Liver (tissue), 9 donors: Measurements from ENCODE around the gene CHAC2. TPM values are rescaled to one million over a fixed set of nuclear protein-coding genes. Genes with fewer than 3 reads are reported as not detected.

Experiments used
- DNase-seq: peaks from one replicate; pipeline ENCODE4 v3.0.0-alpha.2; 2017; ENCODE audit warnings: low spot score
- H3K27ac ChIP-seq, 2 donors: one replicate each; pipeline ENCODE4 v1.7.0; 2013; ENCODE audit warnings: inconsistent platforms in 2 of 2, low read length in 2 of 2, control low read depth in 1 of 2, low read depth in 1 of 2, mild to moderate bottlenecking in 1 of 2
- H3K27me3 ChIP-seq, 4 donors: one replicate each; pipeline versions ENCODE4 v1.6.1 to v1.7.0; 2013; ENCODE audit warnings: low read length in 3 of 4, inconsistent platforms in 1 of 4, mild to moderate bottlenecking in 1 of 4, moderate library complexity in 1 of 4; ENCODE audit not compliant: control insufficient read depth in 4 of 4, insufficient read depth in 4 of 4
- H3K36me3 ChIP-seq, 4 donors: one replicate each; pipeline versions ENCODE4 v1.6.1 to v1.7.0; 2013; ENCODE audit warnings: low read length in 3 of 4, mild to moderate bottlenecking in 3 of 4, low read depth in 1 of 4, moderate library complexity in 1 of 4; ENCODE audit not compliant: control insufficient read depth in 4 of 4, insufficient read depth in 3 of 4
- H3K4me1 ChIP-seq, 4 donors: one replicate each; pipeline versions ENCODE4 v1.6.1 to v1.7.0; 2013; ENCODE audit warnings: low read length in 3 of 4, mild to moderate bottlenecking in 3 of 4, moderate library complexity in 1 of 4; ENCODE audit not compliant: control insufficient read depth in 4 of 4, insufficient read depth in 4 of 4
- H3K4me3 ChIP-seq, 3 donors: one replicate each; pipeline versions ENCODE4 v1.6.1 to v1.7.0; 2013; ENCODE audit warnings: low read length in 3 of 3, control low read depth in 1 of 3, low read depth in 1 of 3, mild to moderate bottlenecking in 1 of 3
- H3K9ac ChIP-seq, 2 donors: one replicate each; pipeline ENCODE4 v1.7.0; 2013; ENCODE audit warnings: low read length in 2 of 2, mild to moderate bottlenecking in 2 of 2, moderate library complexity in 2 of 2, control low read depth in 1 of 2, low read depth in 1 of 2
- H3K9me3 ChIP-seq, 4 donors: one replicate each; pipeline versions ENCODE4 v1.6.1 to v1.7.0; 2013; ENCODE audit warnings: low read length in 3 of 4; ENCODE audit not compliant: control insufficient read depth in 4 of 4
- ATF3 ChIP-seq: IDR thresholded peaks from 2 replicates; pipeline ENCODE4 v1.6.1; 2016; ENCODE audit warnings: antibody characterized with exemption
- CTCF ChIP-seq: fragments of 150-350 bp; IDR thresholded peaks from 2 replicates; pipeline ENCODE4 v1.5.1; 2017; ENCODE audit warnings: improper control_type of control experiment, low read depth, low read length; ENCODE audit not compliant: missing input control
- EGR1 ChIP-seq, 2 donors: IDR thresholded peaks; 2 replicates each; pipeline ENCODE4 v1.6.1; 2016 to 2018; ENCODE audit warnings: antibody characterized with exemption in 2 of 2, low read depth in 2 of 2
- FOXA1 ChIP-seq: IDR thresholded peaks from 2 replicates; pipeline ENCODE4 v1.6.1; 2016; ENCODE audit warnings: antibody characterized with exemption
- FOXA2 ChIP-seq: IDR thresholded peaks from 2 replicates; pipeline ENCODE4 v1.6.1; 2016; ENCODE audit warnings: antibody characterized with exemption
- GABPA ChIP-seq, 2 donors: IDR thresholded peaks in 1 of 2; conservative IDR thresholded peaks in 1 of 2; 2 replicates each; pipeline ENCODE4 v1.6.1; 2016; ENCODE audit warnings: antibody characterized with exemption in 2 of 2, mild to moderate bottlenecking in 1 of 2, moderate library complexity in 1 of 2
- HNF4A ChIP-seq, 2 donors: conservative IDR thresholded peaks; 2 replicates each; pipeline ENCODE4 v1.6.1; 2016; ENCODE audit warnings: antibody characterized with exemption in 2 of 2, mild to moderate bottlenecking in 2 of 2
- HNF4G ChIP-seq: IDR thresholded peaks from 2 replicates; pipeline ENCODE4 v1.6.1; 2016; ENCODE audit warnings: antibody characterized with exemption
- JUND ChIP-seq, 2 donors: IDR thresholded peaks; 2 replicates each; pipeline ENCODE4 v1.6.1; 2016; ENCODE audit warnings: antibody characterized with exemption in 2 of 2
- MAX ChIP-seq: IDR thresholded peaks from 2 replicates; pipeline ENCODE4 v1.6.1; 2016; ENCODE audit warnings: antibody characterized with exemption
- NR2F2 ChIP-seq: IDR thresholded peaks from 2 replicates; pipeline ENCODE4 v1.6.1; 2016; ENCODE audit warnings: antibody characterized with exemption
- RAD21 ChIP-seq, 2 donors: IDR thresholded peaks; 2 replicates each; pipeline ENCODE4 v1.6.1; 2016; ENCODE audit warnings: antibody characterized with exemption in 2 of 2, mild to moderate bottlenecking in 2 of 2
- REST ChIP-seq: IDR thresholded peaks from 2 replicates; pipeline ENCODE4 v1.6.1; 2016; ENCODE audit warnings: antibody characterized with exemption, mild to moderate bottlenecking
- RXRA ChIP-seq, 2 donors: IDR thresholded peaks; 2 replicates each; pipeline ENCODE4 v1.6.1; 2017 to 2018; ENCODE audit warnings: antibody characterized with exemption in 2 of 2, mild to moderate bottlenecking in 1 of 2
- SP1 ChIP-seq: IDR thresholded peaks from 2 replicates; pipeline ENCODE4 v1.6.1; 2018; ENCODE audit warnings: antibody characterized with exemption, mild to moderate bottlenecking
- TAF1 ChIP-seq: conservative IDR thresholded peaks from 2 replicates; pipeline ENCODE4 v1.6.1; 2016; ENCODE audit warnings: antibody characterized with exemption, mild to moderate bottlenecking
- YY1 ChIP-seq: IDR thresholded peaks from 2 replicates; pipeline ENCODE4 v1.6.1; 2016; ENCODE audit warnings: antibody characterized with exemption, mild to moderate bottlenecking
- ZBTB33 ChIP-seq: IDR thresholded peaks from 2 replicates; pipeline ENCODE4 v1.6.1; 2016; ENCODE audit warnings: antibody characterized with exemption
- WGBS: extraction: QIAGEN DNeasy Blood & Tissue Kit; methylation state at CpG from one replicate; pipeline ENCODE4 v1.1.7; 2013; 5-methylcytosine and 5-hydroxymethylcytosine counted together
- polyA plus RNA-seq, 2 donors: library from polyadenylated mRNA; stranded (reverse) in 1 of 2; unstranded in 1 of 2; fragments of 200-250 nt in 1 of 2; fragments of >200 nt in 1 of 2; fragmentation: Nextera tagmentation in 1 of 2; extraction: Ambion mirVana in 1 of 2; gene quantifications; one replicate each; pipeline versions ENCODE4 v1.2.1 to v1.2.3, GENCODE V29; 2013 to 2015
- total RNA-seq, 2 donors: library from RNA; depleted of rRNA; stranded (reverse); fragments of >200 nt; gene quantifications; one replicate each; pipeline ENCODE4 v1.2.3, GENCODE V29; 2014
- donor health status: healthy.
- donor health status: healthy.
- donor health status: healthy.
- donor health status: healthy.
- donor health status: healthy.

Gene CHAC2
- total and polyA plus RNA-seq, 4 donors, result 2.6 to 7.0 (median 4.3) TPM

GRCh38 chr2:53739032-53739431, 28.6 kb upstream of the CHAC2 start:
- 37% methylated on average over 1 of the region's 1 CpG for WGBS

More at GRCh38 chr2:53739032-53739431, 28.6 kb upstream of the CHAC2 start:
- no peak for DNase-seq
- no peak overlapping the region for H3K9ac ChIP-seq
- H3K27ac ChIP-seq, result peak overlapping the region in 1 of 2 donors; percentile 42
- H3K27me3 ChIP-seq, result no peaks in the 10 kb centered on the region
- H3K4me3 ChIP-seq, result no peak overlapping the region
- peaks cover 0 to 7% (median 4%) of the 10 kb centered on the region in 4 donors for H3K4me1 ChIP-seq
- peaks cover 0 to 1% (median 0%) of the 10 kb centered on the region in 4 donors for H3K36me3 ChIP-seq
- H3K9me3 ChIP-seq, result no peaks in the 10 kb centered on the region
- peak; percentile 31 for TF ChIP-seq SP1
- TF ChIP-seq EGR1 (IDR thresholded peaks at IDR 0.05; ENCODE audit: low read depth in 2 of 2), result no peak
- TF ChIP-seq ZBTB33, result no peak
- TF ChIP-seq REST, result no peak
- TF ChIP-seq FOXA2, result no peak
- peak in 1 of 2 donors; percentile 5 for TF ChIP-seq RXRA (IDR thresholded peaks at IDR 0.05)
- no peak for TF ChIP-seq JUND (IDR thresholded peaks at IDR 0.05)
- TF ChIP-seq ATF3, result no peak
- no peak for TF ChIP-seq NR2F2
- TF ChIP-seq FOXA1, result no peak
- TF ChIP-seq CTCF, result no peak
- peak in 1 of 2 donors; percentile 28 for TF ChIP-seq GABPA (IDR thresholded peaks at IDR 0.05 in 1 of 2, conservative IDR thresholded peaks at IDR 0.05 in 1 of 2)
- TF ChIP-seq HNF4G, result no peak
- no peak for TF ChIP-seq RAD21 (IDR thresholded peaks at IDR 0.05)
- TF ChIP-seq MAX, result no peak
- TF ChIP-seq TAF1, result peak; percentile 22
- peak; percentile 21 to 36 for TF ChIP-seq HNF4A (conservative IDR thresholded peaks at IDR 0.05)
- no peak for TF ChIP-seq YY1
